ENCODE data around the gene SMIM20.

- TF ChIP-seq CTCF (IDR thresholded peaks at IDR 0.05 in 8 of 11, conservative IDR thresholded peaks at IDR 0.05 in 3 of 11) (no peak), POLR2A (IDR thresholded peaks at IDR 0.05) (no peak)
Measured at GRCh38 chr4:25954293-25954904, 40.4 kb downstream of the SMIM20 start.

Measured in spleen (tissue), 7 donors.